Measurements from ENCODE around the gene ADGRA1.

Gene ADGRA1

DNA sequence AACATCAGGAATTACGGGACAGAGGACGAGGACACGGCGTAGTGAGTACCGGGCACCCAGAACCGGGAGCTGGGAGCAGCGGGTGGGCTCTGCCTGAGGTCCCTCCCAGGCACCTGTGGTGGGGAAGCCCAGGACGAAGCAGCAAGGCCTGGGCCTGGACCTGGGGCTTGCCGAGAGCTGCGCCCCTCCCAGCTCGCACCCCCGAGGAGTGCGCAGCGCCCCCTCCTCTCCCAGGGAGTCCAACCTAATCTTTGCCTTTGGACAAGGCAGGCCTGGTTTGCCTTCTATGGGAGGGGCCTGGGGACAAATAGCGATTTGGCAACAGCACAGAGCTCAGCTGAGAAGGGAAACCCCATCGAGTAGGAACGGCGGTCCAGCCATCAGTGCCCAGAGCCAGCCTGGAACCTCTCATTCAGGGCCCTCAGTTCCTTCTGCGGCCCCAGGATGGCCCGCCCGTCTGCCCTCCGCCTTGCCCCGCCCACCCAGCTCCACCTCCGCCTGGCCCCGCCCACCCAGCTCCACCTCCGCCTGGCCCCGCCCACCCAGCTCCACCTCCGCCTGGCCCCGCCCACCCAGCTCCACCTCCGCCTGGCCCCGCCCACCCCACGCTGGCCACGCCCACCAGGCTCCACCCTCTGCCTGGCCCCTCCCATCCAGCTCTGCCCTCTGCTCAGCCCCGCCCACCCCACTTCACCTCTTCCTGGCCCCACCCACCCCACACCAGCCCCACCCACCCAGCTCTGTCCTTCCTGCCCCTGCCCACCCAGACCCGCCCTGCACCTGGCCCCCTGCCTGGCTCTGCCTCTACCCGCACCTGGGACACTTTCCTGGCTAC lies 39.8 kb downstream of the ADGRA1 start:
- H3K27ac ChIP-seq (ENCODE audit: low read length), result no peak overlapping the region
- H3K4me2 ChIP-seq (ENCODE audit: low read length), result no peak overlapping the region
- H3K9ac ChIP-seq (ENCODE audit: low read length), result no peak overlapping the region
- no peaks in the 10 kb centered on the region for H3K9me3 ChIP-seq (ENCODE audit: insufficient read depth, low read length)
- H4K20me1 ChIP-seq (ENCODE audit: insufficient read depth, low read length), result no peaks in the 10 kb centered on the region
- H3K79me2 ChIP-seq (ENCODE audit: low read length), result no peaks in the 10 kb centered on the region
- TF ChIP-seq, protein P1, sequence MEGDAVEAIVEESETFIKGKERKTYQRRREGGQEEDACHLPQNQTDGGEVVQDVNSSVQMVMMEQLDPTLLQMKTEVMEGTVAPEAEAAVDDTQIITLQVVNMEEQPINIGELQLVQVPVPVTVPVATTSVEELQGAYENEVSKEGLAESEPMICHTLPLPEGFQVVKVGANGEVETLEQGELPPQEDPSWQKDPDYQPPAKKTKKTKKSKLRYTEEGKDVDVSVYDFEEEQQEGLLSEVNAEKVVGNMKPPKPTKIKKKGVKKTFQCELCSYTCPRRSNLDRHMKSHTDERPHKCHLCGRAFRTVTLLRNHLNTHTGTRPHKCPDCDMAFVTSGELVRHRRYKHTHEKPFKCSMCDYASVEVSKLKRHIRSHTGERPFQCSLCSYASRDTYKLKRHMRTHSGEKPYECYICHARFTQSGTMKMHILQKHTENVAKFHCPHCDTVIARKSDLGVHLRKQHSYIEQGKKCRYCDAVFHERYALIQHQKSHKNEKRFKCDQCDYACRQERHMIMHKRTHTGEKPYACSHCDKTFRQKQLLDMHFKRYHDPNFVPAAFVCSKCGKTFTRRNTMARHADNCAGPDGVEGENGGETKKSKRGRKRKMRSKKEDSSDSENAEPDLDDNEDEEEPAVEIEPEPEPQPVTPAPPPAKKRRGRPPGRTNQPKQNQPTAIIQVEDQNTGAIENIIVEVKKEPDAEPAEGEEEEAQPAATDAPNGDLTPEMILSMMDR (IDR thresholded peaks at IDR 0.05; ENCODE audit: low read depth, low read length), result no peak
- TF ChIP-seq EZH2phosphoT487 (IDR thresholded peaks at IDR 0.05; ENCODE audit: low read depth), result no peak
- H3K4me1 ChIP-seq (ENCODE audit: low read length), result no peaks in the 10 kb centered on the region
- H3K4me3 ChIP-seq (ENCODE audit: low read length), result no peak overlapping the region
- H3K27me3 ChIP-seq (ENCODE audit: low read depth, low read length), result no peaks in the 10 kb centered on the region
- H3K36me3 ChIP-seq (replicated peaks; ENCODE audit: low read depth, low read length), result no peaks in the 10 kb centered on the region
- no peak overlapping the region for H2AFZ ChIP-seq (ENCODE audit: low read depth, low read length)

GRCh38 chr10:133128126-133129070 lies 40.7 kb downstream of the ADGRA1 start:
- Histone ChIP-seq H3K4me2 (ENCODE audit: low read length) (no peak overlapping the region), H3K27me3 (ENCODE audit: low read depth, low read length) (no peaks in the 10 kb centered on the region), H3K79me2 (ENCODE audit: low read length) (no peaks in the 10 kb centered on the region)

DNA sequence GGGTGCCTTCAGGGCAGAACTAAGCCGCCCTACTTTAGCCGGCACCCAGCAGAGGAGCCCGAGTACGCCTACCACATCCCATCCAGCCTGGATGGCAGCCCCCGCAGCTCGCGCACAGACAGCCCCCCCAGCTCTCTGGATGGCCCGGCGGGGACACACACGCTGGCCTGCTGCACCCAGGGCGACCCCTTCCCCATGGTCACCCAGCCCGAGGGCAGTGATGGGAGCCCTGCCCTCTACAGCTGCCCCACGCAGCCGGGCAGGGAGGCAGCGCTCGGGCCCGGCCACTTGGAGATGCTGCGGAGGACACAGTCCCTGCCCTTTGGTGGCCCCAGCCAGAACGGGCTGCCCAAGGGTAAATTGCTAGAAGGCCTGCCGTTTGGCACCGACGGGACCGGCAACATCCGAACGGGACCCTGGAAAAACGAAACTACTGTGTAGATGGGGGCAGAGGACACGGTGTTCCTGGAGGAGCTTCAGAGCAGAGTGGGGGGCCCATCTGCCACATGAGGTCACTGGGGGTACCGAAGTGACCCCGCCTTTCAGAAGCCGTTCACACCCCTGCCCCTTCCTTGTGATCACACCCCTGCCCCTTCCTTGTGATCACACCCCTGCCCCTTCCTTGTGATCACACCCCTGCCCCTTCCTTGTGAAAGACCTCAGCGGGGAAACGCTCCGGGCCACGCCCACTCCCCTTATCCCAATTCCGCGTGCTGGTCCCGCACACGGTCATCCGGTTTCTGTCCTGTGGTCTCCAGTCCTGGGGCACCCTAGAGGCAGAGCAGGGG lies 41.5 kb downstream of the ADGRA1 start:
- no peak overlapping the region for H2AFZ ChIP-seq (ENCODE audit: low read depth, low read length)
- H3K27ac ChIP-seq (ENCODE audit: low read length), result no peak overlapping the region
- no peak overlapping the region for H3K9ac ChIP-seq (ENCODE audit: low read length)
- H3K4me2 ChIP-seq (ENCODE audit: low read length), result no peak overlapping the region
- H3K36me3 ChIP-seq (replicated peaks; ENCODE audit: low read depth, low read length), result no peaks in the 10 kb centered on the region
- no peak for TF ChIP-seq EZH2phosphoT487 (IDR thresholded peaks at IDR 0.05; ENCODE audit: low read depth)
- TF ChIP-seq, protein P1 (IDR thresholded peaks at IDR 0.05; ENCODE audit: low read depth, low read length), result no peak
- H3K27me3 ChIP-seq (ENCODE audit: low read depth, low read length), result no peaks in the 10 kb centered on the region
- H3K4me1 ChIP-seq (ENCODE audit: low read length), result no peaks in the 10 kb centered on the region
- no peak overlapping the region for H3K4me3 ChIP-seq (ENCODE audit: low read length)
- no peaks in the 10 kb centered on the region for H3K79me2 ChIP-seq (ENCODE audit: low read length)
- H3K9me3 ChIP-seq (ENCODE audit: insufficient read depth, low read length), result no peaks in the 10 kb centered on the region
- H4K20me1 ChIP-seq (ENCODE audit: insufficient read depth, low read length), result no peaks in the 10 kb centered on the region

More at GRCh38 chr10:133128126-133129070, 40.7 kb downstream of the ADGRA1 start:
- Histone ChIP-seq H3K9me3 (ENCODE audit: insufficient read depth, low read length) (no peaks in the 10 kb centered on the region), H3K4me1 (ENCODE audit: low read length) (no peaks in the 10 kb centered on the region), H4K20me1 (ENCODE audit: insufficient read depth, low read length) (no peaks in the 10 kb centered on the region), H3K9ac (ENCODE audit: low read length) (no peak overlapping the region), H2AFZ (ENCODE audit: low read depth, low read length) (no peak overlapping the region), H3K36me3 (replicated peaks; ENCODE audit: low read depth, low read length) (no peaks in the 10 kb centered on the region), H3K4me3 (ENCODE audit: low read length) (no peak overlapping the region), H3K27ac (ENCODE audit: low read length) (no peak overlapping the region)
- TF ChIP-seq, protein P1 (IDR thresholded peaks at IDR 0.05; ENCODE audit: low read depth, low read length), result no peak
- TF ChIP-seq EZH2phosphoT487 (IDR thresholded peaks at IDR 0.05; ENCODE audit: low read depth), result no peak
